T-helper 2 cell treated with Interferon-gamma antibody and Interleukin-4, amounts not matched to agents 5 μg/mL and 100 μg/mL, for 36 hours (primary cell): Measurements from ENCODE around the gene DYNC2I2.

Experiments used
- DNase-seq: peaks from one replicate; pipeline ENCODE4 v3.0.0; 2021; ENCODE audit warnings: low spot score
- H3K27ac Mint-ChIP-seq: one replicate; pipeline ENCODE4 v1.8.0; 2021; ENCODE audit warnings: mild to moderate bottlenecking, mixed read lengths
- H3K27me3 Mint-ChIP-seq: one replicate; pipeline ENCODE4 v1.8.0; 2021; ENCODE audit warnings: low read depth, mixed read lengths
- H3K36me3 Mint-ChIP-seq: one replicate; pipeline ENCODE4 v1.8.0; 2021; ENCODE audit warnings: low read depth, mixed read lengths
- H3K4me1 Mint-ChIP-seq: one replicate; pipeline ENCODE4 v1.8.0; 2021; ENCODE audit warnings: low read depth, mixed read lengths
- H3K4me3 Mint-ChIP-seq: one replicate; pipeline ENCODE4 v1.8.0; 2022; ENCODE audit warnings: mild to moderate bottlenecking, moderate library complexity, mixed read lengths
- H3K9me3 Mint-ChIP-seq: one replicate; pipeline ENCODE4 v1.8.0; 2021; ENCODE audit warnings: mixed read lengths

Gene DYNC2I2

GRCh38 chr9:128626181-128626580, 30.5 kb downstream of the DYNC2I2 start:
- H3K4me1 Mint-ChIP-seq, result no peaks in the 10 kb centered on the region
- no peaks in the 10 kb centered on the region for H3K27me3 Mint-ChIP-seq
- DNase-seq, result no peak
- H3K4me3 Mint-ChIP-seq, result no peak overlapping the region
- peaks cover 60% of the 10 kb centered on the region for H3K36me3 Mint-ChIP-seq
- H3K27ac Mint-ChIP-seq, result peak overlapping the region; percentile 31
- H3K9me3 Mint-ChIP-seq, result no peaks in the 10 kb centered on the region

GRCh38 chr9:128625391-128626146, 31.1 kb downstream of the DYNC2I2 start:
- Mint-ChIP-seq H3K9me3 (no peaks in the 10 kb centered on the region), H3K4me1 (no peaks in the 10 kb centered on the region), H3K4me3 (no peak overlapping the region), H3K27me3 (no peaks in the 10 kb centered on the region), H3K36me3 (peaks cover 66% of the 10 kb centered on the region), H3K27ac (peak overlapping the region; percentile 31)
- DNase-seq, result no peak

- no peak for DNase-seq
- no peaks in the 10 kb centered on the region for H3K4me1 Mint-ChIP-seq
- no peak overlapping the region for H3K27ac Mint-ChIP-seq
- no peak overlapping the region for H3K4me3 Mint-ChIP-seq
- H3K9me3 Mint-ChIP-seq, result no peaks in the 10 kb centered on the region
- no peaks in the 10 kb centered on the region for H3K27me3 Mint-ChIP-seq
- peaks cover 66% of the 10 kb centered on the region for H3K36me3 Mint-ChIP-seq
Measured at GRCh38 chr9:128624566-128624965, 32.1 kb downstream of the DYNC2I2 start.

- Mint-ChIP-seq H3K36me3 (peaks cover 68% of the 10 kb centered on the region), H3K9me3 (no peaks in the 10 kb centered on the region), H3K27ac (no peak overlapping the region), H3K4me3 (no peak overlapping the region), H3K4me1 (no peaks in the 10 kb centered on the region), H3K27me3 (no peaks in the 10 kb centered on the region)
- DNase-seq, result no peak
Measured at GRCh38 chr9:128621730-128622455, 34.8 kb downstream of the DYNC2I2 start.

- no peak for DNase-seq
- H3K27ac Mint-ChIP-seq, result no peak overlapping the region
- peaks cover 61% of the 10 kb centered on the region for H3K36me3 Mint-ChIP-seq
- H3K4me1 Mint-ChIP-seq, result no peaks in the 10 kb centered on the region
- H3K4me3 Mint-ChIP-seq, result no peak overlapping the region
- H3K9me3 Mint-ChIP-seq, result no peaks in the 10 kb centered on the region
- H3K27me3 Mint-ChIP-seq, result no peaks in the 10 kb centered on the region
Measured at GRCh38 chr9:128619779-128620178, 36.9 kb downstream of the DYNC2I2 start.

- Mint-ChIP-seq H3K27me3 (no peaks in the 10 kb centered on the region), H3K4me3 (no peak overlapping the region), H3K4me1 (no peaks in the 10 kb centered on the region), H3K27ac (no peak overlapping the region), H3K36me3 (peaks cover 61% of the 10 kb centered on the region), H3K9me3 (no peaks in the 10 kb centered on the region)
- DNase-seq, result no peak
Measured at GRCh38 chr9:128619127-128619526, 37.5 kb downstream of the DYNC2I2 start.

- no peak for DNase-seq
- Mint-ChIP-seq H3K27me3 (no peaks in the 10 kb centered on the region), H3K27ac (no peak overlapping the region), H3K4me1 (no peaks in the 10 kb centered on the region), H3K36me3 (peaks cover 67% of the 10 kb centered on the region), H3K9me3 (no peaks in the 10 kb centered on the region), H3K4me3 (no peak overlapping the region)
Measured at GRCh38 chr9:128617943-128618342, 38.7 kb downstream of the DYNC2I2 start.

GRCh38 chr9:128615571-128615970, 41.1 kb downstream of the DYNC2I2 start:
- no peaks in the 10 kb centered on the region for H3K4me1 Mint-ChIP-seq
- no peak for DNase-seq
- H3K36me3 Mint-ChIP-seq, result peaks cover 65% of the 10 kb centered on the region
- H3K27ac Mint-ChIP-seq, result no peak overlapping the region
- H3K9me3 Mint-ChIP-seq, result no peaks in the 10 kb centered on the region
- H3K4me3 Mint-ChIP-seq, result no peak overlapping the region
- H3K27me3 Mint-ChIP-seq, result no peaks in the 10 kb centered on the region

GRCh38 chr9:128614728-128615127, 41.9 kb downstream of the DYNC2I2 start:
- H3K36me3 Mint-ChIP-seq, result peaks cover 63% of the 10 kb centered on the region
- no peak overlapping the region for H3K4me3 Mint-ChIP-seq
- no peak for DNase-seq
- H3K4me1 Mint-ChIP-seq, result no peaks in the 10 kb centered on the region
- H3K9me3 Mint-ChIP-seq, result no peaks in the 10 kb centered on the region
- no peaks in the 10 kb centered on the region for H3K27me3 Mint-ChIP-seq
- no peak overlapping the region for H3K27ac Mint-ChIP-seq

GRCh38 chr9:128611600-128612394, 44.9 kb downstream of the DYNC2I2 start:
- Mint-ChIP-seq H3K4me3 (no peak overlapping the region), H3K27ac (no peak overlapping the region), H3K4me1 (no peaks in the 10 kb centered on the region), H3K9me3 (no peaks in the 10 kb centered on the region), H3K36me3 (peaks cover 69% of the 10 kb centered on the region), H3K27me3 (no peaks in the 10 kb centered on the region)
- no peak for DNase-seq

GRCh38 chr9:128610897-128611296, 45.8 kb downstream of the DYNC2I2 start:
- H3K27ac Mint-ChIP-seq, result no peak overlapping the region

GRCh38 chr9:128607642-128608350, 48.9 kb downstream of the DYNC2I2 start:
- Mint-ChIP-seq H3K27ac (no peak overlapping the region), H3K9me3 (no peaks in the 10 kb centered on the region), H3K27me3 (no peaks in the 10 kb centered on the region), H3K4me1 (no peaks in the 10 kb centered on the region), H3K4me3 (no peak overlapping the region), H3K36me3 (peaks cover 66% of the 10 kb centered on the region)
- DNase-seq, result no peak

More at GRCh38 chr9:128610897-128611296, 45.8 kb downstream of the DYNC2I2 start:
- H3K9me3 Mint-ChIP-seq, result no peaks in the 10 kb centered on the region
- no peaks in the 10 kb centered on the region for H3K27me3 Mint-ChIP-seq
- no peak overlapping the region for H3K4me3 Mint-ChIP-seq
- H3K36me3 Mint-ChIP-seq, result peaks cover 68% of the 10 kb centered on the region
- no peaks in the 10 kb centered on the region for H3K4me1 Mint-ChIP-seq
- DNase-seq, result no peak

- Mint-ChIP-seq H3K4me1 (no peaks in the 10 kb centered on the region), H3K4me3 (no peak overlapping the region), H3K9me3 (no peaks in the 10 kb centered on the region), H3K27ac (no peak overlapping the region), H3K36me3 (peaks cover 63% of the 10 kb centered on the region), H3K27me3 (no peaks in the 10 kb centered on the region)
- no peak for DNase-seq
Measured at GRCh38 chr9:128603697-128604096, 53.0 kb downstream of the DYNC2I2 start.
